GM12801 (cell line): ENCODE measurements around the gene CACNB1.

Experiments used
- TF ChIP-seq, protein P1 (sequence below): IDR thresholded peaks from one replicate; pipeline ENCODE4 v1.5.1; 2011; ENCODE audit warnings: control low read depth; ENCODE audit not compliant: insufficient read length; ENCODE audit errors: extremely low read depth

The CACNB1 gene

DNA sequence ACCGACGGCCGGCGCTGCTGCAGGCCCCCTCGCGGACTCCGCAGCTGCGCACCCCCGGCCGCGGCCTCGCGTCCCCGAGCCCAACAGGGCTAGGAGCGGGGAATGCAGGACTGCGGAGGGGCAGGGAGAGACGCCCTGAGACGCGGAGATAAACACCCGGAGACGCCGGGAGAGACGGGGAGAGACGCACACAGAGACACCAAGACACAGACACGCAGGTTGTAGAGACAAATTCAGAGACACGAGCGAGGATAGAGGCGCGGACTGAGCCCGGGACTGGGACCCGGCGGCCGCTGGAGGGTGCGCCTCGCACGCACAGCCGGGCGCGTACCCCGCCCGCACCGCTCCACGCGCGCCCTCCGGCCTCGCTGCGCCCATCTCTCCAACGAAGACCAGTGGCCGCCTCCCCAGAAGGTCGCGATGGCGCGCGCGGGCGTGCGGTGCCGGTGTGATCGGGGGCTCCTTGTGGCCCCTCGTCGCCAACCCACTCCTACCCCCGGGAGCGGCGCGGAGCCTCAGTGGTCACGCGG lies 27.4 kb upstream of the CACNB1 start:
- TF ChIP-seq, protein P1, sequence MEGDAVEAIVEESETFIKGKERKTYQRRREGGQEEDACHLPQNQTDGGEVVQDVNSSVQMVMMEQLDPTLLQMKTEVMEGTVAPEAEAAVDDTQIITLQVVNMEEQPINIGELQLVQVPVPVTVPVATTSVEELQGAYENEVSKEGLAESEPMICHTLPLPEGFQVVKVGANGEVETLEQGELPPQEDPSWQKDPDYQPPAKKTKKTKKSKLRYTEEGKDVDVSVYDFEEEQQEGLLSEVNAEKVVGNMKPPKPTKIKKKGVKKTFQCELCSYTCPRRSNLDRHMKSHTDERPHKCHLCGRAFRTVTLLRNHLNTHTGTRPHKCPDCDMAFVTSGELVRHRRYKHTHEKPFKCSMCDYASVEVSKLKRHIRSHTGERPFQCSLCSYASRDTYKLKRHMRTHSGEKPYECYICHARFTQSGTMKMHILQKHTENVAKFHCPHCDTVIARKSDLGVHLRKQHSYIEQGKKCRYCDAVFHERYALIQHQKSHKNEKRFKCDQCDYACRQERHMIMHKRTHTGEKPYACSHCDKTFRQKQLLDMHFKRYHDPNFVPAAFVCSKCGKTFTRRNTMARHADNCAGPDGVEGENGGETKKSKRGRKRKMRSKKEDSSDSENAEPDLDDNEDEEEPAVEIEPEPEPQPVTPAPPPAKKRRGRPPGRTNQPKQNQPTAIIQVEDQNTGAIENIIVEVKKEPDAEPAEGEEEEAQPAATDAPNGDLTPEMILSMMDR = no peak

DNA sequence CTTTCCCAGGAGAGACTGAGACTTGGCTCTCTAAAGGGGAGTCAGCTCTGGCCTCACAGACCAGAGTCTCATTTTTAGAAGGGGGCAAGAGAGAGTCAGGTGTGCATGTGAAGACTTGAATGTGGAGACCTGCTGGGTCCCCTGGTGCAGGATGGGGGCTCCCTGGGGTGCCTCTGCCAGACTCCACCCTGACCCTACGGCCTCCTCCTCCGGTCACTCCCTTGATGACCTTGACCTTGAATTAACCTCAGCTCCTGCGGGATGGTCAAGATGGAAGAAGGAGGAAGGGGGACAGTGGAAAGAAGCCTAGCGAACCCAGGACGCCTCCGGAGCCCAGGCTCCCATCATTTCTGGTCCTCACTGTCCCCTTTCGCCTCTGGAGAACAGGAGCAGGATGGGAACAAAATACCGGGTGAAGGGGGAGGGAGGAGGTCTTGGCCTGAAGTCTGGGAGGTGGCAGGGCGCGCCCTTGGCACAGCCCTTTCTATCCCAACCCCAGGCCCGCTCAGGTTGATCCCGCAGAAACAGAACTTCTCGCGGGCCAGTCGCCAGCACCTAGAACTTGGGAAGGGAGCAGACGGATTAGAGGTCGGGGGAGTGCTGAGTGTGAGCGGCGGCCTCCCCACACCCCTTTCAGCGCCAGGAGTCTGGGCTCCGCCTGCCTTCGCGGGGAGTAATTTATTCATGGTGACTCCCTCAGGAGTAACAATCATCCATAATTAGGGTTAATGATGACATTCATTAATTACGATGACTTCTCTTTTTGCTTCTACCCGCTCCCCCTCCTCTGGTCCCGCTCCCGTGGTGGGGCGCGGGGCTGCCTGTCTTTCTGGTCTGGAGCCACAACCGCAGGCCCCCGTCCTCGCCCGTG lies 26.7 kb upstream of the CACNB1 start:
- TF ChIP-seq, protein P1 = no peak

GRCh38 chr17:39222866-39223834 lies 25.7 kb upstream of the CACNB1 start:
- TF ChIP-seq, protein P1 = no peak

- TF ChIP-seq, protein P1 = no peak
Observed at GRCh38 chr17:39222151-39222550, 24.7 kb upstream of the CACNB1 start.

GRCh38 chr17:39221572-39221971 lies 24.1 kb upstream of the CACNB1 start:
- TF ChIP-seq, protein P1 = no peak

- TF ChIP-seq, protein P1 = no peak
Observed at GRCh38 chr17:39219647-39220154, 22.2 kb upstream of the CACNB1 start.

- TF ChIP-seq, protein P1 = no peak
Observed at GRCh38 chr17:39218906-39219305, 21.4 kb upstream of the CACNB1 start.
